Measurements from ENCODE around the gene LRP2. TPM values are rescaled to one million over a fixed set of nuclear protein-coding genes. Genes with fewer than 3 reads are reported as not detected.

Gene LRP2
- total RNA-seq, 3 donors from 2014 or later (not counting 1 experiment from before 2014, with no cell fraction given) = not detected

GRCh38 chr2:169109502-169110409, 252.6 kb downstream of the LRP2 start:
- Histone ChIP-seq H3K36me3 (ENCODE audit: control insufficient read depth, insufficient read depth, low read length) (no peaks in the 10 kb centered on the region), H3K4me1 (ENCODE audit: control insufficient read depth, insufficient read depth, low read length) (peaks cover 37% of the 10 kb centered on the region), H3K9me3 (ENCODE audit: control insufficient read depth, insufficient read depth, low read length) (no peaks in the 10 kb centered on the region), H3K4me3 (ENCODE audit: low read length) (no peak overlapping the region), H3K27me3 (ENCODE audit: control insufficient read depth, insufficient read depth, low read length) (no peaks in the 10 kb centered on the region), H3K27ac (ENCODE audit: low read length) (no peak overlapping the region)
- TF ChIP-seq, protein P1, sequence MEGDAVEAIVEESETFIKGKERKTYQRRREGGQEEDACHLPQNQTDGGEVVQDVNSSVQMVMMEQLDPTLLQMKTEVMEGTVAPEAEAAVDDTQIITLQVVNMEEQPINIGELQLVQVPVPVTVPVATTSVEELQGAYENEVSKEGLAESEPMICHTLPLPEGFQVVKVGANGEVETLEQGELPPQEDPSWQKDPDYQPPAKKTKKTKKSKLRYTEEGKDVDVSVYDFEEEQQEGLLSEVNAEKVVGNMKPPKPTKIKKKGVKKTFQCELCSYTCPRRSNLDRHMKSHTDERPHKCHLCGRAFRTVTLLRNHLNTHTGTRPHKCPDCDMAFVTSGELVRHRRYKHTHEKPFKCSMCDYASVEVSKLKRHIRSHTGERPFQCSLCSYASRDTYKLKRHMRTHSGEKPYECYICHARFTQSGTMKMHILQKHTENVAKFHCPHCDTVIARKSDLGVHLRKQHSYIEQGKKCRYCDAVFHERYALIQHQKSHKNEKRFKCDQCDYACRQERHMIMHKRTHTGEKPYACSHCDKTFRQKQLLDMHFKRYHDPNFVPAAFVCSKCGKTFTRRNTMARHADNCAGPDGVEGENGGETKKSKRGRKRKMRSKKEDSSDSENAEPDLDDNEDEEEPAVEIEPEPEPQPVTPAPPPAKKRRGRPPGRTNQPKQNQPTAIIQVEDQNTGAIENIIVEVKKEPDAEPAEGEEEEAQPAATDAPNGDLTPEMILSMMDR (IDR thresholded peaks at IDR 0.05) = peak; percentile 88
- DNase-seq (peak; percentile 62 to 85), ATAC-seq (peak; percentile 33 to 60 (median 56))
- H3K27me3 Mint-ChIP-seq (ENCODE audit: low read depth in 2 of 2) = no peaks in the 10 kb centered on the region
- H3K27ac Mint-ChIP-seq = no peak overlapping the region
- H3K36me3 Mint-ChIP-seq = no peaks in the 10 kb centered on the region
- no peaks in the 10 kb centered on the region for H3K9me3 Mint-ChIP-seq
- intact Hi-C loops (cut with micrococcal nuclease) = loop anchor here (1.0 to 5.0 kb wide), 2 partner anchors 32 to 132 kb away; no protein-coding TSS in a partner anchor
- WGBS (ENCODE audit: insufficient coverage) = 59% methylated on average over 21 of the region's 21 CpGs
- H3K4me3 Mint-ChIP-seq = no peak overlapping the region
- H3K4me1 Mint-ChIP-seq = peaks cover 42 to 47% of the 10 kb centered on the region in 2 donors

DNA sequence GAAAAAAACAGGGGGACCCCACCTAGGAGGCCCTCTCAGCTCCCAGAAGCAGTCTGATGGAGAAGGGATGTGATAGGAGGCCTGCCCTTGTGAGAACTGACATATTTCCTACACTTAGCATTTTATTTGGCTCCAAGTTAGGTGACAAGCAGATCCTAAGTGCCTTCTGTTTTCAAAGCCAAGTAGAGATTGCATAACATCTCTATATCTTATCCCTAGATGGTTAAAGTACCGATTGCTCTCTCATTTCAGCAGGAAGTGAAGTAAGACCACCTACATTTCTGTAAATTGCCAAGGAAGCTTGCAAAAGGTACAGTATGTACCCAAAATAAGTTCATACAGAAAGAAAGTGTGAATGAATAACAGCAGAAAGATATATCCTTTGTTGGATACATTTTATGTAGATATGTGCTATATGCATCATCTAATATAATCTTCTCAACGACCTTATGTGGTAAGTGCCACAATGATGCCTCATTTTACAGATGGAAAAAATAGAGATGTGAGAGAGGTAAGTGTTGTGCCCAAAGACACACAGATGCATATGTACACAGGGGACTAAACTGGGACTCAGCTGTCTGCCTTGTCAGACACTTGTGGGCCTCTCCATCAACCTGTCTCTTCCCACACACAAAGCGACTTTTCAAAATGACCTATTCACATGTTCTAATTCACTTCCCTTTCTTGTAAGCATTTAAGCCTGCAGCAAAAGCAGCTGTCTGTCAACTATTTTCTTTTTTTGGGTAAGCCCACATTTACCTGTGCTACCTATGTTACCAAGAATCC, 254.0 kb downstream of the LRP2 start:
- no peaks in the 10 kb centered on the region for H3K27me3 ChIP-seq (ENCODE audit: control insufficient read depth, insufficient read depth, low read length)
- peak overlapping the region; percentile 75 to 85 for H3K27ac Mint-ChIP-seq
- no peaks in the 10 kb centered on the region for H3K27me3 Mint-ChIP-seq (ENCODE audit: low read depth in 2 of 2)
- peaks cover 37% of the 10 kb centered on the region for H3K4me1 ChIP-seq (ENCODE audit: control insufficient read depth, insufficient read depth, low read length)
- H3K4me3 Mint-ChIP-seq = peak overlapping the region; percentile 65
- no peak for DNase-seq
- ATAC-seq = peak in 1 of 3 donors; percentile 6
- H3K9me3 Mint-ChIP-seq = no peaks in the 10 kb centered on the region
- 15% methylated on average over 2 of the region's 3 CpGs for WGBS (ENCODE audit: insufficient coverage)
- TF ChIP-seq, protein P1 (IDR thresholded peaks at IDR 0.05) = no peak
- H3K27ac ChIP-seq (ENCODE audit: low read length) = peak overlapping the region; percentile 63
- H3K4me1 Mint-ChIP-seq = peaks cover 50 to 56% of the 10 kb centered on the region in 2 donors
- H3K9me3 ChIP-seq (ENCODE audit: control insufficient read depth, insufficient read depth, low read length) = no peaks in the 10 kb centered on the region
- no peaks in the 10 kb centered on the region for H3K36me3 Mint-ChIP-seq
- no peaks in the 10 kb centered on the region for H3K36me3 ChIP-seq (ENCODE audit: control insufficient read depth, insufficient read depth, low read length)
- intact Hi-C loops (cut with micrococcal nuclease) = loop anchor here (5.0 kb wide), 1 partner anchor 131 kb away; no protein-coding TSS in a partner anchor
- H3K4me3 ChIP-seq (ENCODE audit: low read length) = no peak overlapping the region

GRCh38 chr2:169107645-169108044, 254.7 kb downstream of the LRP2 start:
- 0% methylated on average over 2 of the region's 2 CpGs for WGBS (ENCODE audit: insufficient coverage)
- Histone ChIP-seq H3K36me3 (ENCODE audit: control insufficient read depth, insufficient read depth, low read length) (no peaks in the 10 kb centered on the region), H3K4me1 (ENCODE audit: control insufficient read depth, insufficient read depth, low read length) (peaks cover 37% of the 10 kb centered on the region), H3K4me3 (ENCODE audit: low read length) (no peak overlapping the region), H3K27me3 (ENCODE audit: control insufficient read depth, insufficient read depth, low read length) (no peaks in the 10 kb centered on the region), H3K9me3 (ENCODE audit: control insufficient read depth, insufficient read depth, low read length) (no peaks in the 10 kb centered on the region), H3K27ac (ENCODE audit: low read length) (peak overlapping the region; percentile 63)
- H3K27ac Mint-ChIP-seq = peak overlapping the region; percentile 75 to 85
- TF ChIP-seq, protein P1 (IDR thresholded peaks at IDR 0.05) = no peak
- ATAC-seq (peak; percentile 76 to 87 (median 79)), DNase-seq (peak in 1 of 2 donors; percentile 74)
- peaks cover 52 to 58% of the 10 kb centered on the region in 2 donors for H3K4me1 Mint-ChIP-seq
- peak overlapping the region; percentile 65 for H3K4me3 Mint-ChIP-seq
- no peaks in the 10 kb centered on the region for H3K36me3 Mint-ChIP-seq
- H3K27me3 Mint-ChIP-seq (ENCODE audit: low read depth in 2 of 2) = no peaks in the 10 kb centered on the region
- intact Hi-C loops (cut with micrococcal nuclease) = loop anchor here (5.0 kb wide), 1 partner anchor 130 kb away; no protein-coding TSS in a partner anchor
- no peaks in the 10 kb centered on the region for H3K9me3 Mint-ChIP-seq

Data from natural killer cell (primary cell).